Stimulated activated CD4-positive, alpha-beta T cell treated with anti-CD3 and anti-CD28 coated beads, Interleukin-4, amount 100 ng/mL, for 48 hours (primary cell): ENCODE data around the gene TCFL5.
"Not testable (repeated sequence)": the region's sequence is repeated elsewhere in the genome, so short reads cannot be mapped to it uniquely, and the experiment has no call there.

ENCODE experiments used
- DNase-seq, 2 donors: peaks; one replicate each; pipeline ENCODE4 v3.0.0-alpha.2; 2020; ENCODE audit warnings: low read depth in 2 of 2

Gene TCFL5

DNA sequence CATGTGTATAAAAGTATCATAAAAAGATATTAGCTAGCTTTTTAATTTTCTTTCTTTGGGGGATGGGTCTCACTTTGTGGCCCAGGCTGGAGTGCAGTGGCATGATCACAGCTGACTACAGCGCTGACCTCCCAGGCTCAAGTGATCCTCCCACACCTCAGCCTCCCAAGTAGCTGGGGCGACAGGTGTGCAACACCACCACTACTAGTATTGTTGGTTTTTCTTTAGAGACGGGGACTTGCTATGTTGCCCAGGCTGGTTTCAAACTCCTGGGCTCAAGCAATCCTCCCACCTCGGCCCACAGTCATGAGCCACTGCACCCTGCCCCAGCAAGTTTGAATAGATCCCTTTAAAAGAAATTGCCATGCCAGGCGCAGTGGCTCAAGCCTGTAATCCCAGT is 6.5 kb downstream of the TCFL5 start:
- DNase-seq, result no peak

GRCh38 chr20:62854121-62854520 is 7.5 kb downstream of the TCFL5 start:
- DNase-seq, result no peak

- not testable (repeated sequence) for DNase-seq
Measured at GRCh38 chr20:62853304-62853703, 8.3 kb downstream of the TCFL5 start.

DNA sequence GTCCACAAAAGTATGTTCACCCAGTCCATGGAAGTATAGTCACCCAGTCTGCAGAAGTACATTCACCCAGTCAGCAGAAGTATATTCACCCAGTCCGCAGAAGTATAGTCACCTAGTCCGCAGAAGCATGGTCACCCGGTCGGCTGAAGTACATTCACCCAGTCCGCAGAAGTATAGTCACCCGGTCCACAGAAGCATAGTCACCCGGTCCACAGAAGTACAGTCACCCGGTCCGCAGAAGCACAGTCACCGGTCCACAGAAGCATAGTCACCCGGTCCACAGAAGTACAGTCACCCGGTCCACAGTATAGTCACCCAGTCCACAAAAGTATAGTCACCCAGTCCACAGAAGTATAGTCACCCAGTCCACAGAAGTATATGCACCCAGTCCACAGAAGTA is 8.8 kb downstream of the TCFL5 start:
- no peak for DNase-seq

- no peak for DNase-seq
Measured at GRCh38 chr20:62852196-62852595, 9.4 kb downstream of the TCFL5 start.

GRCh38 chr20:62850333-62850974 is 11.2 kb downstream of the TCFL5 start:
- DNase-seq, result no peak

DNA sequence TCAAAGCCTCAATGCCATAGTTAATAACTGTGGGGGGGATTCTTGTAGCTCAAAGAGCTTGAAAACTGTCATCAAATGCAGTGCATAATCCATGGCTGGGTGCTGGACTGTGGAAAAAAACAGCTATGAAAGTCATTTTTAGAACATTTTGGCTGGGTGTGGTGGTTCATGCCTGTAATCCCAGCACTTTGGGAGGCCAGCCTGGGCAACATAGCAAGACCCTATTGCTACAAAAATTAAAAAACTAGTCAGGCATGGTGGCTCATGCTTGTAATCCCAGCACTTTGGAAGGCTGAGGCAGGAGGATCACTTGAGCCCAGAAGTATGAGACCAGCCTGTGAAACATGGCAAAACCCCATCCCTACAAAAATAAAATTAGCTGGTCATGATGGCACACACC is 12.2 kb downstream of the TCFL5 start:
- no peak for DNase-seq

DNA sequence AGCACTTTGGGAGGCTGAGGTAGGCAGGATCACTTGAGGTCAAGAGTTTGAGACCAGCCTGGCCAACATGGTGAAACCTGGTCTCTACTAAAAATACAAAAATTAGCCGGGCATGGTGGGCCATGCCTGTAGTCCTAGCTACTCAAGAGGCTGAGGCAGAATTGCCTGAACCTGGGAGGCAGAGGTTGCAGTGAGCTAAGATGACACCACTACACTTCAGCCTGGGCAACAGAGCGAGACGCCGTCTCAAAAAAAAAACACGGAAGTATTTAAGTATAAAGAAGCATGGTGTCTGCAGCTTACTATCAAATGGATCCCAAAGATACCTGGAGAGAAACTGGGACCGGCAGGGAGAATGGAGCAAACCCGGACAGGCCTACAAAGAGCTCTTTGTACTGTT is 12.7 kb downstream of the TCFL5 start:
- DNase-seq, result not testable (repeated sequence)

GRCh38 chr20:62846166-62846890 is 15.3 kb downstream of the TCFL5 start:
- no peak for DNase-seq

GRCh38 chr20:62845416-62846160 is 16.0 kb downstream of the TCFL5 start:
- no peak for DNase-seq

DNA sequence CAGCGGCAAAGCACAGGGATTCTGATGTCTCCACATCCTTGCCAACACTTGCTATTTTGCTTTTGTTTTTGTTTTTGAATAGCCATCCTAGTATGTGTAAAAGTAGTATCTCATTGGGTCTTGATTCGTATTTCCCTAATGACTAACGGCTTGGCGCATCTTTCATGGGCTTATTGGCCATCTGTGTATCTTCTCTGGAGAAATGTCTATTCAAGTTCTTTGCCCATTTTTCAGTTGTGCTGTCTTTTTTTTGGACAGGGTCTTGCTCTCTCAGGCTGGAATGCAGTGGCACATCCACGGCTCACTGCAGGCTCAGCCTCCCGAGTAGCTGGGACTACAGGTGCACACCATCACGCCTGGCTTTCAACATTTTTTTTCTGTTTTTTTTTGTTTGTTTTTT is 17.4 kb downstream of the TCFL5 start:
- no peak for DNase-seq

GRCh38 chr20:62843656-62844055 is 18.0 kb downstream of the TCFL5 start:
- no peak for DNase-seq

- DNase-seq, result no peak
Measured at GRCh38 chr20:62841705-62842212, 19.9 kb downstream of the TCFL5 start.

DNA sequence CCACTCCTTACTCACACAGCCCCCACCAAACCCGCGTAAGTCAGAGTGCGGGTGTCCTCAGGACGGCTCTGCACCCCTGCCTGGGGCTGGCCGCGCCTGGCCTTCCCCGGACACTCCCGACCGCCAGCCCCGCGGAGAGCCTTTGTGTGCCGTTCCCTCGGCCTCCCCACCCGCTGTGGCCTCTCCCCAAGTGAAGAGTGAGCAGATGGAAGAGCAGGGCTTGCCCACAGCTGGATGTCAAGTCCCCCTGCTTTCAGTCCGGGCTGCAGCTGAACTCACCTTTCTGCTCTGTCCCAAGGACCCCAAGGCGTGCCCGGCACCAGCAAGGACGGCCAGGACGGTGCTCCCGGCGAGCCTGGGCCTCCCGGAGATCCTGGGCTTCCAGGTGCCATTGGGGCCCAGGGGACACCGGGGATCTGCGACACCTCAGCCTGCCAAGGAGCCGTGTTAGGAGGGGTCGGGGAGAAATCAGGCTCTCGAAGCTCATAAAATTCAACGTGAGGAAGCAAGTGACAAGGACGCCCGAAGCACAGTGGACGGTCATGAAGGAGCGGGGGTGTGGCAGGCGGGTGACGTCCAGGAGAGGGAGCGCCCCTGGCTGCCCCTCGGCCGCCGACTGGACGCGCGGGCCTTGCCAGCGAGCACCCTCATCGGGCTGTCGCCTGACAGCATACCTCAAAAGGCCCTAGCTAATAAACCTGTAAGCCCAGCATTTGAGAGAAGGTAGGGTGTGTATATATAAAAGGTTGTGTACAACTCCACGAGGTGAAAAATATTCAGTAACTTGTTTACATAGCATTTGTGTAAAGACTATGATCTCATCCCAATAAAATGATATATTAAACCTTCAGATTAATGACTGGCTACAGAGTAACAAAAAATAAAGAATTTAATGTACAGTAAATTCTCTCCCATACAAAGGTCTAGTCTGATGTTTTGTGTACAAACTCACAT is 21.1 kb downstream of the TCFL5 start:
- no peak for DNase-seq

- DNase-seq, result no peak
Measured at GRCh38 chr20:62839816-62840215, 21.8 kb downstream of the TCFL5 start.

DNA sequence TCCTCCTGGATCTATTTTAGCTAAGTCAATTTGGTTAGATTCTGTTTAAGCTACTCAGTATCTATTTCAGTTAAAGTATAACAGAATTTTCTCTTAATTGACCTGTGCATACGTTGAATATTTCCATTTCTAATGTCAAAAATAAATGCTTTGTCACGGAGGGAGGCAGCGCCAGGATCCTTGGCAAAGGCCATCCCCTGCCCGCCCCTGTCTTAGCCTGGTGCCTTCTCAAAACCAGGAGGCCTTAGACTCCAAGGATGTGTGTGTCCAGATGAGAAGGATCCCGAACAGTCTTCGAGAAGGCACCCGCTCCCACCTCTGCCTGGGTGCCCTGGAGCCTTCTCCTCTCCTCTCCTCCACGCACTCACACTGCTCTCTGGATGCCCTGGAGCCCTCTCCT is 22.4 kb downstream of the TCFL5 start:
- no peak for DNase-seq

DNA sequence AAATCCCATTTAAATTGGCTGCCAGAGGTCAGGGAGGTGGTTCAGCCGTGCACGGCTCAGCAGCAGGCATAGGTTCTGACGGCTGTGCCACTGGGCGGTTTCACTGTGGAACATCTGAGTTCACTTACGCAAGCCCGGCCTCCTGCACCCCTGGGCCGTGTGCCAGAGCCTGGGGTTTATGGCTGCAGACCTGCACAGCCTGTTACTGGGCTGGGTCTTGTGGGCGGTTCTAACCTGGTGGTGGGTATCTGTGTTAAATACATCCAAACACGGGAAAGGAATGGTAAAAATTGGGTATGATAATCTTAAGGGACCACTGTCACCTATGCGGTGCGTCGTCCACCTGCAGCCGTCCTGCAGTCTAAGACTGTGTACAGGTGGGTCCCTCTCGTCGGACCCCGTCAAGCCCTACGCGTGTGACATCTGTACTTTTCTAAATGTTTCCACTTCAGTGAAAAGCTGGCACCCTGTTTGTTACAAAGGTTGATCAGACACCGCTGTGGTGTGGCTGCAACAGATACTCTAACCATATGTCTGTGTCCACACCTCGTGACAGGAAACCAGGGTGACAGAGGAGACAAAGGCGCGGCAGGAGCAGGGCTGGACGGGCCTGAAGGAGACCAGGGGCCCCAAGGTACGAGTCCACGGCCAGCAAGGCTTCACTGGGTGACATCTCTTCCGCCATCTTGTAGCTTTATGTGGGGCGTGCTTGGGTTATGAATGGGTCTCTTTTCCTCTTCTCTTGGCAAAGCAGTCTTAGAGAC is 23.3 kb downstream of the TCFL5 start:
- DNase-seq, result no peak

GRCh38 chr20:62837790-62838127 is 23.9 kb downstream of the TCFL5 start:
- no peak for DNase-seq

DNA sequence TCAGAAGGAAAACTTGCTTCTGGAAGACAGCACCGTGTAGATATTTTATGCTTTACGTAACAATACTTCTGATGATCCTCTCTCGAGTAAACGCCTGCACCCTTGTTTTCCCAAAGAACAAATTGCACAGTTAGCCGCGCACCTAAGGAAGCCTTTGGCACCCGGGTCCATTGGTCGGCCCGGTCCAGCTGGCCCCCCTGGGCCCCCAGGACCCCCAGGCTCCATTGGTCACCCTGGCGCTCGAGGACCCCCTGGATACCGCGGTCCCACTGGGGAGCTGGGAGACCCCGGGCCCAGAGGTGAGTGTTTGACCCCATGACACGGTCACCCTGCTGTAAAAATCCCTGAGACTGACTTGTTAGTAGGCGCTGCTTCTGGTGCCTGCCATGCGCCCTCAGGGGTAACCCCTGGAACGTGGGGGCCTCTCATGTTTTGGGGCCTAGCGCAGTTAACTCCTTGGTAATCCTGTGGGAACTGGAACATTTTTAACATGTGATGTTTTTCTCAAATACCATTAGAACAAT is 24.6 kb downstream of the TCFL5 start:
- DNase-seq, result no peak
